Progenitor cell of endocrine pancreas (in vitro differentiated cells): Measurements from ENCODE around the gene RPS27L. TPM values are rescaled to one million over a fixed set of nuclear protein-coding genes. Genes with fewer than 3 reads are reported as not detected.

Experiments used
- DNase-seq: peaks from one replicate; pipeline ENCODE4 v3.0.0; 2021; ENCODE audit warnings: low spot score; ENCODE audit not compliant: unreplicated experiment
- H3K27ac Mint-ChIP-seq: 2 replicates; pipeline ENCODE4 v1.8.0; 2021; ENCODE audit warnings: mild to moderate bottlenecking, moderate library complexity, mixed read lengths
- H3K27me3 Mint-ChIP-seq: 2 replicates; pipeline ENCODE4 v1.8.0; 2021; ENCODE audit warnings: mixed read lengths
- H3K36me3 Mint-ChIP-seq: 2 replicates; pipeline ENCODE4 v1.8.0; 2022; ENCODE audit warnings: mixed read lengths; ENCODE audit not compliant: insufficient read depth
- H3K4me1 Mint-ChIP-seq: 2 replicates; pipeline ENCODE4 v1.8.0; 2021; ENCODE audit warnings: low read depth, mixed read lengths
- H3K4me3 Mint-ChIP-seq: 2 replicates; pipeline ENCODE4 v1.8.0; 2021; ENCODE audit warnings: low read depth, mild to moderate bottlenecking, moderate library complexity, mixed read lengths
- H3K9me3 Mint-ChIP-seq: 2 replicates; pipeline ENCODE4 v1.8.0; 2021; ENCODE audit warnings: low read depth, mixed read lengths
- total RNA-seq: library from RNA; stranded (reverse); gene quantifications from 2 replicates; pipeline ENCODE4 v1.2.1, GENCODE V29; 2021
- TF ChIP-seq, protein P1 (sequence below): fragments of 200-600 bp; sonication (generic); IDR thresholded peaks from one replicate; pipeline ENCODE4 v1.5.0; 2021; ENCODE audit warnings: antibody characterized with exemption, mild to moderate bottlenecking; ENCODE audit not compliant: unreplicated experiment

The RPS27L gene
- total RNA-seq, 1 donor from 2014 or later, result 129 TPM

- Mint-ChIP-seq H3K4me1 (peaks cover 12% of the 10 kb centered on the region), H3K4me3 (peak overlapping the region; percentile 95), H3K27ac (peak overlapping the region; percentile 46), H3K27me3 (peaks cover 13% of the 10 kb centered on the region), H3K9me3 (no peaks in the 10 kb centered on the region), H3K36me3 (no peaks in the 10 kb centered on the region)
- TF ChIP-seq, protein P1, sequence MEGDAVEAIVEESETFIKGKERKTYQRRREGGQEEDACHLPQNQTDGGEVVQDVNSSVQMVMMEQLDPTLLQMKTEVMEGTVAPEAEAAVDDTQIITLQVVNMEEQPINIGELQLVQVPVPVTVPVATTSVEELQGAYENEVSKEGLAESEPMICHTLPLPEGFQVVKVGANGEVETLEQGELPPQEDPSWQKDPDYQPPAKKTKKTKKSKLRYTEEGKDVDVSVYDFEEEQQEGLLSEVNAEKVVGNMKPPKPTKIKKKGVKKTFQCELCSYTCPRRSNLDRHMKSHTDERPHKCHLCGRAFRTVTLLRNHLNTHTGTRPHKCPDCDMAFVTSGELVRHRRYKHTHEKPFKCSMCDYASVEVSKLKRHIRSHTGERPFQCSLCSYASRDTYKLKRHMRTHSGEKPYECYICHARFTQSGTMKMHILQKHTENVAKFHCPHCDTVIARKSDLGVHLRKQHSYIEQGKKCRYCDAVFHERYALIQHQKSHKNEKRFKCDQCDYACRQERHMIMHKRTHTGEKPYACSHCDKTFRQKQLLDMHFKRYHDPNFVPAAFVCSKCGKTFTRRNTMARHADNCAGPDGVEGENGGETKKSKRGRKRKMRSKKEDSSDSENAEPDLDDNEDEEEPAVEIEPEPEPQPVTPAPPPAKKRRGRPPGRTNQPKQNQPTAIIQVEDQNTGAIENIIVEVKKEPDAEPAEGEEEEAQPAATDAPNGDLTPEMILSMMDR, result no peak
- DNase-seq, result no peak
These were observed 32.9 kb upstream of the RPS27L start for GRCh38 chr15:63189941-63190768.

GRCh38 chr15:63188926-63189871 is 31.9 kb upstream of the RPS27L start, which contains the start of gene RAB8B:
RAB8B (plus strand) TSS chr15:63189606; CDS start chr15:63189625, 19 bp downstream.
- peak within 1 kb of the TSS; percentile 95 for H3K4me3 Mint-ChIP-seq
- peak within 1 kb of the TSS; percentile 94 for H3K27ac Mint-ChIP-seq
- TF ChIP-seq, protein P1, result no peak
- peaks cover 13% of the 10 kb centered on the region for H3K27me3 Mint-ChIP-seq
- DNase-seq, result peak; percentile 99
- no peaks in the 10 kb centered on the region for H3K9me3 Mint-ChIP-seq
- H3K4me1 Mint-ChIP-seq, result peaks cover 11% of the 10 kb centered on the region
- no peaks in the 10 kb centered on the region for H3K36me3 Mint-ChIP-seq

DNA sequence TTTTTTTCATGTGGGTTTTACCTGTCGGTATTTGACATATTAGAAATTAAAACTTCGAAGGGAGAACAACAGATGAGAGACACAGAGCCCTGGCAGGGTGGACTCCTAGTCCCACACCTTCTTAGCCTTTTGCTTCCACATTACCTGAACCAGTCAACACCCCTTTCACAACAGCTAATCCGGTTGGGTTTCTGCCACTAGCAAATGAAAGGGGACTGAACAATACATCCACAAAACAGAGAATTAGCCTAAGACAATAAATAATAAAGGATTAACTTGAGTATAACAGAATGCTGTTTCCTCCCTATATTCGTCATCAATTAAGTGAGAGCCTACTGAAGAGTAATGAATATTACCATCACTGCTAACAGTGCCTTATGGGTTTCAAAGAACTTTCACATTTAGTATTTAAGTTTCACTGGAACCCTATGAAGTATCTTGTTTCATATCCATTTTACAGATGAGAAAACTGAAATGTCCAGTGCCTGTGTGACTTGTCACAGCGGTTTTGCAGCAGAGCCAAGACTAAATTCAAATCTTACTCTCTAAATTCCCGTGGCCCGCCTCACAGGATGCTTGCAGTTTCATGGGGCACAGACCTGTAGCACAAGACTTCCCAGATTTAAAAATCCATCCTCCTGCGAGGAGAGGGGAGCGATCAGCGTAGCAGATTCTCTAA is 31.1 kb upstream of the RPS27L start:
- H3K27me3 Mint-ChIP-seq, result peaks cover 13% of the 10 kb centered on the region
- peak overlapping the region; percentile 94 for H3K27ac Mint-ChIP-seq
- DNase-seq, result no peak
- H3K9me3 Mint-ChIP-seq, result no peaks in the 10 kb centered on the region
- TF ChIP-seq, protein P1, result no peak
- H3K4me3 Mint-ChIP-seq, result peak overlapping the region; percentile 95
- peaks cover 11% of the 10 kb centered on the region for H3K4me1 Mint-ChIP-seq
- H3K36me3 Mint-ChIP-seq, result no peaks in the 10 kb centered on the region

DNA sequence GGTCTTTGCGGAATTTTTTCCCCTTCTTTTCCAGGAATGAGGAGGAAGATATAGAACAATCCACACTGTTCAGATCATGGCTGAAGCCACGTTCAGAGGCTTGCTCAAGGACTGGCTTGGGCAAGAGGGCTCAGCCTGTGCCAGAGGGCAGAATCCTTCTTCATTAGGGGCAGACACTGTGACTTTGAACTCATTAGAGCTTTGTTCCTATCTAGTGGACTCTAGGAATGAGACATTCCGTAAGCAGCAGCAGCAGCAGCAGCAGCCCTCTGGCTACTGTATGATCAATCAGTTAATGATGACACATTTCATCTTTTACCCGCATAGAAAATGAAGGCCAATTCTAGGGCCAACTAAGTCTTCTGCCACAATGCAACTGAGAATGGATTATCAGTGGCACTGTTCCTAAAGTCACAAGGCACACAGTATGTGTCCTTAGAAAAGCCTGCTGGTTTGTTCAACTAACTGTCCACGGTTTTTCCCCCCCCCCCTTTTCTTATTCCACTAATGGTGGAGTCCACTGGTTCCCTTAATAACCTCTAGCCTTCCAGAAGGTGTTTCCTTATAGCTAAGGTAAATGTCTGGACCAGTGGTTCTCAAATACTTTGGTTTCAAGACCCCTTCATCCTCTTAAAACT is 30.4 kb upstream of the RPS27L start:
- no peak overlapping the region for H3K27ac Mint-ChIP-seq
- TF ChIP-seq, protein P1, result no peak
- H3K9me3 Mint-ChIP-seq, result no peaks in the 10 kb centered on the region
- H3K4me1 Mint-ChIP-seq, result peaks cover 11% of the 10 kb centered on the region
- H3K4me3 Mint-ChIP-seq, result peak overlapping the region; percentile 95
- no peaks in the 10 kb centered on the region for H3K36me3 Mint-ChIP-seq
- no peak for DNase-seq
- peaks cover 13% of the 10 kb centered on the region for H3K27me3 Mint-ChIP-seq
